PC-9 (cell line): ENCODE data around the gene SMOC2.

Source experiments
- EZH2 ChIP-seq: fragments of 200-600 bp; sonication (generic); IDR thresholded peaks from 2 replicates; pipeline ENCODE4 v1.8.0; 2017; ENCODE audit warnings: antibody characterized with exemption, low read depth
- TF ChIP-seq, protein P1 (sequence below): fragments of 200-600 bp; sonication (generic); conservative IDR thresholded peaks from 2 replicates; pipeline ENCODE4 v1.6.1; 2017; ENCODE audit warnings: mixed run types, antibody characterized with exemption, mild to moderate bottlenecking, moderate library complexity

DNA sequence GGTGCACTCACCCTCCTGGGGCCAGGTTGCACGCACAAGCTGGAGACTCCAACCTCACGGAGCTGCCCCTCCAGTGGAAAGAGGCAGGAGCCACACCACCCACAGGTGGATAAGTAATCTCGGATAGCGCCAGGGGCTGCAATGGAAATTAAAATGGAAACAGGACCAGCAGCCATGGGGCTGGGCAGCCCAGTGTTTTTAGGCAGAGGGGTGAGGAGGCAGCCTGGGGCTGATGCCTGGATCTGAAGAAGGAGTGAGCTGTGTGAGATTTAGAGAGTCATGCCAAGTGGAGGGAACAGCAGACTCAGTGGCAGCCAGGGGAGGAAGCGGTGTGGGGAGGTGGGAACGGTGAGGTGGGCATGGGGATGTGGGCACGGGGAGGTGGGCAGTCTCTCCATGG lies 275.6 kb downstream of the SMOC2 start:
- TF ChIP-seq, protein P1, sequence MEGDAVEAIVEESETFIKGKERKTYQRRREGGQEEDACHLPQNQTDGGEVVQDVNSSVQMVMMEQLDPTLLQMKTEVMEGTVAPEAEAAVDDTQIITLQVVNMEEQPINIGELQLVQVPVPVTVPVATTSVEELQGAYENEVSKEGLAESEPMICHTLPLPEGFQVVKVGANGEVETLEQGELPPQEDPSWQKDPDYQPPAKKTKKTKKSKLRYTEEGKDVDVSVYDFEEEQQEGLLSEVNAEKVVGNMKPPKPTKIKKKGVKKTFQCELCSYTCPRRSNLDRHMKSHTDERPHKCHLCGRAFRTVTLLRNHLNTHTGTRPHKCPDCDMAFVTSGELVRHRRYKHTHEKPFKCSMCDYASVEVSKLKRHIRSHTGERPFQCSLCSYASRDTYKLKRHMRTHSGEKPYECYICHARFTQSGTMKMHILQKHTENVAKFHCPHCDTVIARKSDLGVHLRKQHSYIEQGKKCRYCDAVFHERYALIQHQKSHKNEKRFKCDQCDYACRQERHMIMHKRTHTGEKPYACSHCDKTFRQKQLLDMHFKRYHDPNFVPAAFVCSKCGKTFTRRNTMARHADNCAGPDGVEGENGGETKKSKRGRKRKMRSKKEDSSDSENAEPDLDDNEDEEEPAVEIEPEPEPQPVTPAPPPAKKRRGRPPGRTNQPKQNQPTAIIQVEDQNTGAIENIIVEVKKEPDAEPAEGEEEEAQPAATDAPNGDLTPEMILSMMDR = no peak
- TF ChIP-seq EZH2 = no peak
